Cortex of kidney (tissue), 1 donor: ENCODE data around the gene TNFRSF4.
"Not testable (repeated sequence)": the region's sequence is repeated elsewhere in the genome, so short reads cannot be mapped to it uniquely, and the experiment has no call there.

Source experiments
- DNase-seq: peaks from one replicate; lab custom pipeline; 2025; lab: John Stamatoyannopoulos, UW

TNFRSF4 gene

GRCh38 chr1:1182491-1183220 lies 31.3 kb downstream of the TNFRSF4 start:
- no peak for DNase-seq

- no peak for DNase-seq
Measured at GRCh38 chr1:1181938-1182410, 32.0 kb downstream of the TNFRSF4 start.

- DNase-seq: no peak
Measured at GRCh38 chr1:1181129-1181937, 32.6 kb downstream of the TNFRSF4 start.

- DNase-seq: no peak
Measured at GRCh38 chr1:1179983-1180861, 33.7 kb downstream of the TNFRSF4 start.

GRCh38 chr1:1179346-1179982 lies 34.5 kb downstream of the TNFRSF4 start:
- no peak for DNase-seq

- no peak for DNase-seq
Measured at GRCh38 chr1:1178794-1179331, 35.1 kb downstream of the TNFRSF4 start.

GRCh38 chr1:1177452-1178206 lies 36.3 kb downstream of the TNFRSF4 start:
- DNase-seq: no peak

GRCh38 chr1:1176931-1177330 lies 37.0 kb downstream of the TNFRSF4 start:
- no peak for DNase-seq

- not testable (repeated sequence) for DNase-seq
Measured at GRCh38 chr1:1176063-1176761, 37.7 kb downstream of the TNFRSF4 start.

- no peak for DNase-seq
Measured at GRCh38 chr1:1175221-1176062, 38.5 kb downstream of the TNFRSF4 start.

GRCh38 chr1:1173793-1174415 lies 40.0 kb downstream of the TNFRSF4 start, which contains the start of gene TTLL10:
Gene TTLL10, plus strand, starts transcription at chr1:1173880. Its CDS starts 5,336 bp downstream, at chr1:1179216.
- no peak for DNase-seq

- DNase-seq: no peak
Measured at GRCh38 chr1:1173061-1173792, 40.7 kb downstream of the TNFRSF4 start.

- no peak for DNase-seq
Measured at GRCh38 chr1:1171546-1172340, 42.2 kb downstream of the TNFRSF4 start.

- no peak for DNase-seq
Measured at GRCh38 chr1:1171161-1171545, 42.8 kb downstream of the TNFRSF4 start.

- no peak for DNase-seq
Measured at GRCh38 chr1:1170215-1171091, 43.5 kb downstream of the TNFRSF4 start.
